Stimulated activated CD4-positive, alpha-beta T cell treated with anti-CD3 and anti-CD28 coated beads, Interleukin-1b, Interleukin-23, amount 100 ng/mL, for 24 hours (primary cell): ENCODE results near the gene CDH13.

Source experiments
- DNase-seq, 4 experiments: peaks; one replicate each; pipeline ENCODE4 v3.0.0-alpha.2; 2020; ENCODE audit warnings: low read depth in 4 of 4, low spot score in 1 of 4

Gene CDH13

DNA sequence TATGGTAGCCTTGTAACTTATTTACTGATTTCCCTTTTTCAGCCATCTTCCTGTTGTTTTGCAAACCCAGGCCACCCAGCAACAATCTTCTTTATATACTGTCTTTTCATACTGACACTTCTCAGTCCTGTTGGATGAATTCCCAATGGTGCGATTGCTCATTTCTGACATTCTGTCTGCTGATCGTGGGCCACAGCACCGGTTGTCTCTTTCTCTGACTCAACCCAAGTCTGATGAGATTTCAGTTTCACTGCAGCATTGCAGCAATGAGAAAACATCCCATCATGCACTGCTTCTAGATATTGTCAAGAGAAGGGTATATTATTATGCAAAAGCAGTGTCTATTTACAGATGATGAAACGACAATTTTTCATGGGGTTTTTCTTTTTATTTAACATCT, 831.8 kb downstream of the CDH13 start:
- no peak for DNase-seq

DNA sequence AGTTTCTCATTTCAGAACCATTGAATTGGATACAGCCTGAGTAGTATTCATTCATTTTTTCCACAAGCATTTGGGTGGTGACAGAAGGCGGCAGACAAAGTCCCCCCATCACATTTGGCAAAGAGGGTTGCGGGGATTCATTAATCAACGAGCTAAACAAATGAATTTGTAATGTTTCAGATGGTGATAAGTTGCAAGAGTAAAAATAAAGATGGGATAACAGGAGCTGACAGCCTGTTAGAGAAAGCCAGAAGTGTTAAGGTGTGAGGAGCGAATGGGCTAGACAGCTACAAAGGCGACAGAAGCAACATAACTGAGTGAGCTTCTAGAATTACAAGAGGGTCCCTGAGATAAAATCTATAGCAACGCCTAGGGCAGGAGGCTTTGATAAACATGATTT, 838.2 kb downstream of the CDH13 start:
- no peak for DNase-seq

DNA sequence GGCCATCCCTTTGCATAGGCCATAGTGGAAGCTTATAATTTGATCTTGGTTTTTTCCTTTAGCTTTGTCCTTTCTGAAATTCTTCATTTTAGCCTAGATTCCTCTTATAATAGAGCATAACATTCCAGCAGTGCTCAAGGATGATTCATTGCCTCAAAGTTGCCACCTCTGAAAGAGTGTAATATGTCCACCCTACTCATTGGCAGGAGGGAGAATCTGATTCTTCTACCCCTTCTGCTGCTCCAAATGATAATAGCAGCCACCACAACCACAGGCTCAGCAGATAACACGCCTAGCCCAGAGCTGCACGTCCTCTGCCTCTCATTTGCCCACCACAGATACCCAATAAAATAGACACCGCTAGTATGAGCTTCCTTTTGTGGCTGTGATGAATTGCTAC, 843.6 kb downstream of the CDH13 start:
- no peak for DNase-seq

DNA sequence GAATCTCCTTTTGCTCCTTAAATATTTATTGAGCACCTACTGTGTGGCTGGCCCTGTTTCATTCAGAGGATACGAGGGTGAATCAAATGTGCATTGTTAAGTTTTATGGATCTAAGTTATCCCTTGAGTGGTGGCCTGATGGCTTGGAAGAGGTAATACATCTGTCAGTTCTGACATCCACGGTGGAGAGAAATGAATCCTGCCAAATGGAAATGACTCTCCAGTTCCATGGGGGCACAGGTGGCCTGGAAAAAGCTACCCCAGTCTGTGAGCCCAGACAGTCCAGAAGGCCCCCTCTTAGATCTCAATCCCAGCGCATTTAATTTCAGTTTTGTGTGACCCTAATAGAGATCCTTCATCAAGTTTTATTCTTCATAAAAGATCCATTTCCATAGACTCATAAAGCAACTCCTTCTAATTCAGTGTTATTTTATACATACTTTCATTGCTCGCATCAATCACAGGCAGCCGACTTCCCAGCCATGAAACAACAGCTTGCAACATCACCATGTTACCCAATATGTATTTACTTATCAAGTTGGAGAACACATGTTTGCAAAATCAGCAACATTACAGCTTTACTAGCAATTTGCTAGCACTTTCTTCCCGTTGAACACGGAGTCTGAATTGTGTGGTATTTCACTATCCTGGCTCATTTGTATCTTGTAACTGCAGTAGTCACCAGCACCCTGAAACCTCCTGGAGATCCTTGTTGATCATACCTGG, 846.2 kb downstream of the CDH13 start:
- DNase-seq, result no peak

DNA sequence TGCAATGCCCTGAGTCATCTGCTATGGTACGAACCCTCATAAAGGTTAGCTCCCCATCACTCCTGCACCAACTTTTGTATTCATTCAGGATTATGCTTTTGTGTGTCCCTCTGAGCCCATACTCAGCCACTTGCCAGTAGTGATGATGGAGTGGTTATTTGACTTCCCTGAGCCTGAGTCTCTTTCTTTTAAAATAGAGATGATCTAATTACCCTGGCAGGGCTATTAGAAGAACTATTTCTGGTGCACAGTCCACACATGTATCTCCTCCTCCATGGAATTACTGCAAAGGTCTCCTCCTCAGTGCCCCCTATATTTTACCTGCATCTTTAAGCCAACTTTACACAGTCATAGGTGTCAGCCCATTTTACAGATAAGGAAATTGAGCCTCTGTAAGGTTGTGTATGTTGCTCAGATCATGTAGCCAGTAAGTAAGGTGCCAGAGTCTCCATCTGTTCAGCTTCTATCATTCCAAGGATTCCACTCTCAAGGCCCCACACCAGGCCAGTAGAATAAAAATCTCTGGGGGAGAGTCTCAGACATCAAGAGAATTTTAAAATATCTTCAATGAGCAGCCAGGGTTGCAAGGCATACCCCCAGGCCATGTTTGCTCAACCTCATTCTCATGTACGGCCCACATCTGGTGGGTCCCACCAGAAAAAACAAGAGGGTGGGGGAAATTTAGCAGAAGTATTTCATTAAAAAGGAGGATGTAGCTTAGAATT, 847.3 kb downstream of the CDH13 start:
- no peak for DNase-seq

DNA sequence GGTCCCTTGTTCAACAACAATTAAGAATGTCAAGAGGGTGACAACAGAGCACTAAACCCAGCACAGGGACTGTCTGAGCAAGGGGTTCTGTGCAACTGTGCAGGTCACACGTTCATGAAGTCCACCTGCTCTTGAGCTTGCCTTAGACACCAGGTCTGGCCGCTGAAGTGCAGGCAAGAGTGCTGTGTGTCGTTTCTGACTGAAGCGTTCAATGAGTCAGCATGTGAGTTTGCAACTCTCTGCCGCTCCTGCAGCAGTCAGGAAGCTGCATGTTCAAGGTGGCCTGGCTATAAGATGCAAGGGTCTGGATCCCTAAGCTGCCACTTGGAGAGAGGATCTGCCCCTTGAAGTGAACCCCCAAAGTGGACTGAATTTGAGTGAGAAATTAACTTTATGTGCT, 848.3 kb downstream of the CDH13 start:
- no peak for DNase-seq

DNA sequence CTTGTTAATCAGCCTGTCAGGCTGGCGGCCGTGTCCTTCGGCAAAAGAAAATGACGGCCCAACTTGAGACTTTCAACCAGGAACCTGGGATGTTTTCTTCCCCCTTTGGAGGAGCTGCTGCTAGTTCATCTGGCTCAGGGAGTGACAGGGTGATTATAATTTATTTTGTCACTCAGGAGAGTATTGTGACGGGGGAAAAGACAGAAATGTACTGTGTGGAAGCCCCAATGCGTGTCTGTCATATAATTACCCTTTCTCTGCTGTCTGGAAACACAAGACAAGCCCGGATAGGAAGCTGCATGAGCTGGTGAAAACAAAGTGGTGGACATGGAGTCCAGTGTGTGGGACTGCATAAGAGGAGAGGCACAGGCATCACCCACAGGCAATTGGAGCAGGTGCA, 854.8 kb downstream of the CDH13 start:
- DNase-seq, result no peak

DNA sequence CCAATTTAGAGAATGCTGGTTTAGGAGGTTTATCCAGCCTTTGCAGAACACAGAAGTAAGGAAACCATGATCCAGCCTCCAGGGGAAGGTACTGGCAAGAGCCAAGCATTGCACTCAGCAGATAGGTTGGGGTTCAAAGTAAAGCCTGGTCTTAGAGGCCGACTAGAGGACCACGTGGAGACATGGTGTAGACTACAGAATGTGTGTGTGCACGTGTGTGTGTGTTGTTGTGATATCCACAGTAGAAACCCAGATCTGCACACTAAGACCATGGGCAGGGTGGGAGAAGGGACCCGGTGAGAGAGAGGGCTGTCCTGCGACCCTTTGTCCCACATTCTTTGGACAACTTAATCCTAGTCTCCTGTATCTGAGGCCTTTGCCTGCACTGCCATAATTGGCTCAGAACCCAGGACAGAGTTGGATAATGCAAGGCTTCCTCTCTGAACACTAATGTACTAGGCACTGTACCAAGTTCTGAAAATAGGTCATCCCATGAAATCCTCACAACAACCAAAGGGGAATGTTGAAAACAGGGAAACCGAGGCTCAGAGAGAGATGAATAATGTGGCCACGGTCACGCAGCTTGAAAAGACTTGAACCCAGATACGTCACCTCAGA, 855.9 kb downstream of the CDH13 start:
- no peak for DNase-seq

DNA sequence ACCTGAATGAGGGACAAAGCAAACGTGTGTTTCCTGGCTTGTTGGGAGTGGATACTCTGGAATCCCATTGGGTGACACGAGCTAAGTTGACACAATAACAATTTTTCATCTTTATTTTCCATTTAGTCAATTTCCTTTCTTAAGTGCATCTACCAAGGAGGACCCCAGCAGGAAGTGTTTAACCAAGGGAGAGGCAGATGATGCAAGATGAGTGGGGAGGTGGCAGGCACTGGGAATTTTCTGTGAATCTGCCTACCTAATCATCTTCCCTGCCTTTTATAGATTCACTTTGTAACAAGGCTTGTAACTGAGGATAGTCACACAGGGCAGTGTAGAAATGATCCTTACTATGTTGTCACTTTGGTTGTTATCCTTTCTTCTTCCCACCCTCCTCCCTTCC, 863.3 kb downstream of the CDH13 start:
- no peak for DNase-seq

DNA sequence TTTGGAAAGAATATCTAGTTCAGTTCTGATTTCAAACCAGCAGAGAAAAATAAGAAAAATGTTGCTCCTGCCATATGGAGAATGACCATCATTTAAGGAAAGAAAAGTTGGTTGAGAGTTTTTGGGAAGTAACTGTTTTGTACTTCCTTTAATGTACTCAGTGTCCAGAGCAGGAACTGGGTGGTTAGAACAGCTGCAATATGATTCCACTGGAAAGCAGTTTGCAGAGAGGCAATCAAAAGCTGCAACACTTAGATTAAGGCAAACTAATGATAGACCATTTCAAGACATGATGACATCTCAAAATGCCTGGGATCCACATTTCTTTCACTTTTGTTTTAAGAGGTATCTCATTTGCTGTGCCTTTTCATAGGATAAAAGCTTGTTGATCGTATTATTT, 867.7 kb downstream of the CDH13 start:
- no peak for DNase-seq

DNA sequence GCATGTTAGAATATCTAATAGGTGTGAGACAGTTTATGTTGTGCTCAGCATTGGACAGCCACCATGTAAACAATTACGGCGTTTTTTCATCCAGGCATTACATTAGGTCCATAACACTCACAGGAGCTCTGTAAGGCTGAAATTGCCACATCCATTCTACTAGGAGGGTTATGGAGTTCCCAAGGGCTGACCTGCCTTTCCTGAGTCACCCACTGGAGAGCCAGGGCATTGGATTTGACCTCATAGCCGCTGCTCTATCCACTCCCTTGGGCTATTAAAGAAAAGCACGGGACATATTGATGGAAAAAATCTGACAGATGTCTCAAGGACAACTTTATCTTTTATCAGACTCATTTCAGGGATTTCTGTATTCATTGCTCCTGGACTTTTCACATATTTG, 874.7 kb downstream of the CDH13 start:
- DNase-seq, result no peak

DNA sequence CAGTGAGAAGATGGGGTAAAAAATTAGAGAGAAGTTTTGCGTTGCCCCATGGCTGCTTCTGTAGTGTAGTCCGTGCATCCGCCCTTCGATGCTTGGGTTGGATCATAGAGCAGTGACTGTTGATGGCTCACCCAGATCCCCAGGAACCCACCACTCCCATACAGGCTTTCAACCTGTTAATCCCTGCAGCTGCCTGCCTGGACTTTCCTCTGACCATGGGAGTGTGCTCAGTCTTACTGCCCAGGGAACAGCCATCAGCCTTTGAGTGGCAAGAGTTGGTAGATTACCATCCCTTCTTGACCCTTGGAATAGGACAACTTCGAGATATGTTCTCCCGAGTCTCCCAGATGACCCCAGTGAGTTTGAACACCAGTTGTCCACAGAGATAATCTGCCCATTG, 881.5 kb downstream of the CDH13 start:
- no peak for DNase-seq

DNA sequence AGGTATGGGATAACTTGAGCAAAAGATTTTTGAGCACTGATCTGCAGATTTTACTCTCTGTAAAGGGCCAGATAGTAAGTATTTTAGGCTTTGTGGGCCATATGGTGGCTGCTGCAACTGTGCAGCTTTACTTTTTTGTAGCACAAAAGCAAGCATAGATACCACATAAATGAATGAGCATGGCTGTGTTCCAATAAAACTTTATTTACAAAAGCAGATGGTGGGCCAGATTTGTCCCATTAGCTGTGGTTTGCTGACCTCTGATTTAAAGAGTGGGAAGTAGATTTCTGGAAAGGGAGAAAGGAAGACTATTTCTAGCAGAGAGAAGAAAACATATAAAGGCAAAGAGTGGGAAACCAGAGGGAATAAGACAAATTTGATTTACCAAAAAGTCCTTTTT, 882.5 kb downstream of the CDH13 start:
- DNase-seq, result no peak

DNA sequence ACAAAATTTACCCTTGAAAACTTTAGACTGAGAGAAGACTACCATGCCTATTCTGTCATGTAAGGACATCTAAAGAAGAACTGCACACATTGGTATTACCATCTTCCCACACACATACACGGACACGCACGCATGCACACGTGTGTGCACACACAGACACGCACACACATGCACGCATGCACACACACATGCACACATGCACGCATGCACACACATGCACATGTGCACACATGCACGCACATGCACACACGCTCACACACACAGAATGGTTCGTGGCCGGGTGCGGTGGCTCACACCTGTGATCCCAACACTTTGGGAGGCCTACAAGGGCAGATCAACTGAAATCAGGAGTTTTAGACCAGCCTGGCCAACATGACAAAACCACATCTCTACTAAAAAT, 884.1 kb downstream of the CDH13 start:
- no peak for DNase-seq

DNA sequence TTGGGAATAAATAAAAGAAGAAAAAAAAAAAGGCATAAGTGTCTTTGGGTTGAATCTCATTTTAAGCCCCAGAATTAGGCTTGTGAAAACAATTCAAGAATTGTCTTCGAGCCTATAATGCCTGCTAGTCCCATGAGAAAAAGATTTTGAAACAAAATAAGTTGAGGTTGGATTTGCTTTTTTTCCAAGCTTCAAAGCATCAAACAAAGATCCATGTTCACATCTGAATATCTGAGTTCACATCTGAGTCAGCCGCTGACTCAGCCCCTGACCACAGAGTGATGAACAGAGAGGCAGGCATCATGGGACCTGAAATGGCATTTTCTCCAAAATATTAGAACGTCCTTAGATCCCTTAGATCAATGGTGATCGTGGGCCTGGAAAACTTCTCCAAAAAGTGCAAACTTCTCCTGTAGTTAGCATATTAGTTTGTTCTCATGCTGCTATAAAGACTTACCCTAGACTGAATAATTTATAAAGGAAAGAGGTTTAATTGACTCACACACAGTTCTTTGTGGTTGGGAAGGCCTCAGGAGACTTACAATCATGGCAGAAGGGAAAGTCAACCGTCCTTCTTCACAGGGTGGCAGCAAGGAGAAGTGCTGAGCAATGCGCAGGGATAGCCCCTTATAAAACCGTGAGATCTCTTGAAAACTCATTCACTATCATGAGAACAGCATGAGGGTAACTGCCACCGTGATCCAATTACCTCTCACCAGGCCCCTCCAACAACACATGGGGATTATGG, 886.4 kb downstream of the CDH13 start:
- DNase-seq, result no peak

DNA sequence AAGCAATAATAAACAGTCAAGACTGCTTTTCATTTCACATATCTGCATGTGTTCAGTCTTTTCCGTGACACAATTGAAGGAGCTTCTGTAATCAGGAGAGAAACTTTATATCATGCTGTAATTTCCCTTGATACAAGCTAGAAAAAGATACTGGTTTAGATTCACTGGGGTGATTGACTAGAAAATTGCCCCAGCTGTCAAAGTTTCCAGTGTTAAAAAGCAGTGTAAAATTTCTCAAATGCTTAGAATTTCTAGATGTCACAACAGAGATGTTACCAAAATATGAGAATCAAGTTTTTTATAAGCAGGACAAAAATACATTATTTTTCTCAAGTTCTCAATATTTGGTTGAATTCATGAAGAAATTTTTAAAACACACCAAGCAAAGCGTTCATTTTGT, 888.6 kb downstream of the CDH13 start:
- no peak for DNase-seq

DNA sequence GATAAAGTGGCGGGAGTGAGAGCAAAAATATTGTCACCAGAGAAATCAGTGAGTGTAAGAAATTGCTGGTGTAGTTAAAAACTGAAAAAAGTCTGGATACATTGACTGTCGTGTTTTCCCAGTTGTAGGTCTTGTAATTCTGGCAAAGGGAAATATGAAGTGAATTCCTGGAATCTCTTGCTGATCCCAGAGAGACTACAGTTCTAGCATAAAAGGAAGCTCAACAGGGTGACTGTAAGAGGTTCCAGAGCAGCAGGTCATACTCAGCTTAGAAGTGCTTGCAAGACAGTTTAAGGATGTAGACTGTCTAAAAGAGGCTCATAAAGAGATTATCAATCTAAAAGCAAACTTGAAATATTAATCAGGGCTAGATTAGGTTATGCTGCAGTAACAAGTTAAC, 890.2 kb downstream of the CDH13 start:
- no peak for DNase-seq

DNA sequence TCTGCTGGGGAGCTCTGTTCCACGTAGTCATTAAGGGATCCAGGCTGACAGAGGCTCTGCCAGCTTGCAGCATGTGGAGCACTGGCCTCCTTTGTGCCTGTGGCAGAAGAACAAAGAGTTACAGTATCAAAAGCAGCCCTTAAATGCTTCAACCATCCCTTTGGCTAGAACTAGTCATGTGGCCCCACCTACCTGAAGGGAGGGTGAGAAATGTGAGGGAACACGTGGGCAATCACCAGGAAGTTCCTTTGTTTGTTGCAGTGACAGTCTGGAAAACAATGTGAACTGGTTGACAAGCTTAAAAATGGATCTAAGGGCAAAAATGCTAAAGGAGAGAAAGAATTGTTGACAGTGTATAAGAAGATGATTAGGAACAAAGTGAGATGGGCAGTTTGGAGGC, 890.6 kb downstream of the CDH13 start:
- DNase-seq, result no peak

DNA sequence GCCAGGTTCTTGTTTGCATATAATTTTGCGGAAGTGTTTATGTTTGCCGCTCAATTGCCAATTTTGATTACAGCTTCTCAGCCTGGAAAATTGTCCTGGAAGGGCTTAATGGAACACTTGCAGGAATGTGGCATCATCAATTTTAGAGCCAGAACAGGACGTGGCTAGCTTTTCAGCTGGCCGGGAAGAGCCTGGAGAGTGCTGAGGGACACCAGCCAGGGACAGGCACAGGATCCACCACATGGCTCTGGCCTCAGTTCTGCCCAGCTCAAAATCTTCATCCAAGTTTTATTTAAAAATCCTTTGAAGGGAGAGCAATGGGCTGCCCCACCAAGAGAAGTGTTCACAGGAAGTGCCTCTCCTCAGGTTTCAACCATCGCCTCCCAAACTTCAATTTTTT, 893.8 kb downstream of the CDH13 start:
- DNase-seq, result no peak

DNA sequence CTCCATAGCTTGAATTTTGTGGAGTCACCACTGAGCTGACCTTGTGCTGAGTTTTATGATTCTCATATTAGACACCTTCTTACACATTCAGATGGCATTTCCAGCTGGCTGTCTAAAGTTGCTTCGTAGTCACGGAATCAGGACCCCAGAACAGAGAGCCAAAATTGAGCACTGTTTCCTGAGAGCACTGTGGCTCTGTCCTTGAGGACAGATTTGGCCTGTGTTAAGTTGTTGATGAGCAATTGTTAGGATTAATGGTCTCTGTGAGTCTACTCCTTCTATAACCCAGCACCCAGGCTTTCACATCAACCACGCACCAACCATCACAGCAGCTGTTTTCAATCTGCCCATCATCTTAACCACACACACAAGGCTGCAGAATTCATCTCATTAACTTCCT, 903.5 kb downstream of the CDH13 start:
- DNase-seq, result no peak

DNA sequence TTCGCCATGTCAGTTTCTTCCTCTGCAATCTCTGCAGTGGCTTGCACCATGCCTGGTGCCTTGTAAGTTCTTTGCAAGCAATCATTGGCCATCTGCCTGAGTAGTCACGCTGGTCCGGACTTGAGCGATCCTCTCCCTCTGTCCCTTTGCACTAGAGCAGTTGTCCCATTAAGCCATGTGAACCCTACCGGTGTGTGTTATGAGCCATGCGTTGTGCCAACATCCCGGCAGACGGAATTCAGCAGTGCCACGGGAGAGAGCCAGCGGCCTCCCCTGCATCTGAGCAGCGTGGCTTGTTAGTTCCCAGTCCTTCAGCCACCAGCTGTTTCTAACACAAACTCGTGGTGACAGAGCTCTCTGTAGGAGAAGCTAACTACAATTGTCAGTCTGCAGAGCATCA, 905.9 kb downstream of the CDH13 start:
- no peak for DNase-seq

DNA sequence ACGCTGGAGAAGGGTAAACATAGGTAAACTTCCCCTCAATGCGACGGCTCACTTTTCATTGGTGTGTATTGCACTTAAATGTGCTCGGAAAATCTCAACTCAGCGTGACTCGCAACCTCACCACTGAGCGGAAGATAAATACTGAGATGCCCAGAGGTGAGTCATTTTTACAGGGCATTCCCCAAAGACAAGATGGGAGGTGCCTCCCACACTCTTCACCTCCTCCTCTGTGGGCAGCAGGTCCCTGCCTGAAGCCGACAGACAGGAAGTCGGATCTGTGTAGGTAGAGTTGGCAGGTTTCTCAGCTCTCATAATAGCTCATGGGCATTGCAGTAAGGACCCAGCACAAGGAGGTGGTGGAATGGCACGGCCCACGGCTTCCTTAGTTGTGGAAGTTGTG, 906.4 kb downstream of the CDH13 start:
- DNase-seq, result no peak
